Adrenal gland (tissue), 5 donors: ENCODE results near the gene ENTHD1.

Experiments
- POLR2A ChIP-seq, 2 donors: fragments of 450-650 bp; IDR thresholded peaks; one replicate each; pipeline ENCODE4 v1.6.1; 2017; ENCODE audit warnings: antibody characterized with exemption in 2 of 2, mild to moderate bottlenecking in 2 of 2, moderate library complexity in 1 of 2
- TF ChIP-seq, protein P1 (sequence below), 6 experiments: fragments of 450-650 bp in 4 of 6; fragments of 200-600 bp in 2 of 6; sonication (generic) in 1 of 6; IDR thresholded peaks; 1 replicate in 5 of 6; 2 replicates in 1 of 6; pipeline versions ENCODE4 v1.5.1 to v1.8.0; 2016 to 2021; ENCODE audit warnings: antibody characterized with exemption in 6 of 6, mild to moderate bottlenecking in 2 of 6, moderate library complexity in 1 of 6
- donor health status: DM: no; HTN: no; CAD: no.

DNA sequence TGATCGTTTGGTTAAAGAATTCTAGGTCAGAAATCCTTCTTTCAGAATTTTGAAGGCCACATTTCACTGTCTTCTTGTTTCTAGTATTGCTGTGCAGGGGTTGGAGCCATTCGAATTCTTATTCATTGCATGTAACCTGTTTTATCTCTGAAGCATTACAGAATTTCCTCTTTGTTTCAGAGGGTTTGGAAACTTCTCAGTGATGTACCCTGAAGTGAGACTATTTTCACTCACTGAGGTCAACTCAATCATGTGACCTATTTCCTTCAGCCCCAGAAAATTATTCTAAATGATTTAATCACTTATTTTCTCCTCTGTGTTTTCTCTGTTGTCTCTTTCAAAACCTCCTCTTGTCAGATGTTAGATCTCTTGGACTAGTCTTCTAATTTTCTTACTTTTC lies 147.8 kb downstream of the ENTHD1 start:
- TF ChIP-seq, protein P1, sequence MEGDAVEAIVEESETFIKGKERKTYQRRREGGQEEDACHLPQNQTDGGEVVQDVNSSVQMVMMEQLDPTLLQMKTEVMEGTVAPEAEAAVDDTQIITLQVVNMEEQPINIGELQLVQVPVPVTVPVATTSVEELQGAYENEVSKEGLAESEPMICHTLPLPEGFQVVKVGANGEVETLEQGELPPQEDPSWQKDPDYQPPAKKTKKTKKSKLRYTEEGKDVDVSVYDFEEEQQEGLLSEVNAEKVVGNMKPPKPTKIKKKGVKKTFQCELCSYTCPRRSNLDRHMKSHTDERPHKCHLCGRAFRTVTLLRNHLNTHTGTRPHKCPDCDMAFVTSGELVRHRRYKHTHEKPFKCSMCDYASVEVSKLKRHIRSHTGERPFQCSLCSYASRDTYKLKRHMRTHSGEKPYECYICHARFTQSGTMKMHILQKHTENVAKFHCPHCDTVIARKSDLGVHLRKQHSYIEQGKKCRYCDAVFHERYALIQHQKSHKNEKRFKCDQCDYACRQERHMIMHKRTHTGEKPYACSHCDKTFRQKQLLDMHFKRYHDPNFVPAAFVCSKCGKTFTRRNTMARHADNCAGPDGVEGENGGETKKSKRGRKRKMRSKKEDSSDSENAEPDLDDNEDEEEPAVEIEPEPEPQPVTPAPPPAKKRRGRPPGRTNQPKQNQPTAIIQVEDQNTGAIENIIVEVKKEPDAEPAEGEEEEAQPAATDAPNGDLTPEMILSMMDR (IDR thresholded peaks at IDR 0.05), result no peak
- no peak for TF ChIP-seq POLR2A (IDR thresholded peaks at IDR 0.05)
